Gastroesophageal sphincter (tissue), 4 donors: Measurements from ENCODE around the gene SUSD6. TPM values are rescaled to one million over a fixed set of nuclear protein-coding genes. Genes with fewer than 3 reads are reported as not detected.

ENCODE experiments used
- ATAC-seq: fragments of 150-250 bp; one replicate; pipeline ENCODE4 v1.9.1; 2016; ENCODE audit warnings: mild to moderate bottlenecking, moderate library complexity
- H3K27ac ChIP-seq, 4 donors: fragments of 200-600 bp; sonication (generic) in 3 of 4; 1 replicate in 3 of 4; 2 replicates in 1 of 4; pipeline ENCODE4 v1.5.1; 2016 to 2019
- H3K27me3 ChIP-seq: fragments of 200-600 bp; sonication (generic); one replicate; pipeline ENCODE4 v1.5.1; 2019
- H3K36me3 ChIP-seq, 2 donors: fragments of 200-600 bp; sonication (generic); one replicate each; pipeline ENCODE4 v1.5.1; 2019; ENCODE audit warnings: control low read depth in 1 of 2
- H3K4me1 ChIP-seq, 3 donors: fragments of 200-600 bp; sonication (generic); 1 replicate in 2 of 3; 2 replicates in 1 of 3; pipeline ENCODE4 v1.5.1; 2016 to 2019; ENCODE audit warnings: control low read depth in 2 of 3
- H3K4me3 ChIP-seq, 2 donors: fragments of 200-600 bp; sonication (generic); one replicate each; pipeline ENCODE4 v1.5.1; 2019; ENCODE audit warnings: mild to moderate bottlenecking in 1 of 2, moderate library complexity in 1 of 2
- H3K9me3 ChIP-seq, 3 donors: fragments of 200-600 bp; sonication (generic); one replicate each; pipeline ENCODE4 v1.5.1; 2017 to 2019; ENCODE audit warnings: control low read depth in 2 of 3
- EP300 ChIP-seq: sonication (generic); formaldehyde crosslinking; IDR thresholded peaks from one replicate; pipeline ENCODE4 v1.6.1; 2017; ENCODE audit warnings: antibody characterized with exemption, mild to moderate bottlenecking
- POLR2A ChIP-seq, 2 donors: fragments of 450-650 bp; IDR thresholded peaks; one replicate each; pipeline ENCODE4 v1.6.1; 2017; ENCODE audit warnings: antibody characterized with exemption in 2 of 2, mild to moderate bottlenecking in 2 of 2, moderate library complexity in 1 of 2
- POLR2AphosphoS5 ChIP-seq: sonication (generic); formaldehyde crosslinking; IDR thresholded peaks from one replicate; pipeline ENCODE4 v1.6.1; 2017; ENCODE audit warnings: antibody characterized with exemption
- WGBS, 2 donors: methylation state at CpG; one replicate each; pipeline ENCODE4 v1.1.5; 2018; ENCODE audit warnings: low coverage in 1 of 2; 5-methylcytosine and 5-hydroxymethylcytosine counted together
- total RNA-seq, 4 donors: library from RNA; depleted of rRNA; stranded (reverse); fragments of >200 nt; gene quantifications; one replicate each; pipeline ENCODE4 v1.1.0, GENCODE V29; 2016
- TF ChIP-seq, protein P1 (sequence below), 4 experiments: fragments of 200-600 bp in 2 of 4; fragments of 450-650 bp in 2 of 4; sonication (generic) in 1 of 4; IDR thresholded peaks; one replicate each; pipeline ENCODE4 v1.5.1; 2017 to 2019; ENCODE audit warnings: antibody characterized with exemption in 4 of 4, mild to moderate bottlenecking in 2 of 4, moderate library complexity in 2 of 4

Gene SUSD6
- total RNA-seq, 4 donors from 2014 or later: 24.4 to 40.6 (median 38.5) TPM

GRCh38 chr14:69662636-69663299 is 51.4 kb downstream of the SUSD6 start:
- peaks cover 19 to 100% (median 77%) of the 10 kb centered on the region in 3 donors for H3K4me1 ChIP-seq
- 100% methylated on average over 1 of the region's 1 CpG for WGBS, 2 donors

DNA sequence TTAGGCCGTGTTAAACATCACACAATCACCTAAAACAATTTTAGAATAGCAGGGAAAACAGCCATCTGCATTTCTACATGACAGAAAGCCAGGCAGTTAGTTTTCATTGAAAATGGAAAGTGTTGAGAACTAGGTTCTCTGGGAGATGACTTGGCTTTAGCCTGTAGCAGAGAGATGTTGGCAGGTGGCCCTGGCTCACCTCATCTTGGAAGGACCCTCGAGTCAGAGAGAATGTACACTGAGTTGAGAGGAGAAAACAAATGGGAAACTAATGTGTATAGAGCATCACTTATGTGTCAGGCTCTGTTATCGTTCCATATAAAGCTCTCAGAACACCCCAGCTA is 51.9 kb downstream of the SUSD6 start:
- peak overlapping the region; percentile 58 to 77 (median 76) for H3K27ac ChIP-seq
- H3K4me1 ChIP-seq: peaks cover 19 to 99% (median 74%) of the 10 kb centered on the region in 3 donors
- peaks cover 0 to 17% of the 10 kb centered on the region in 2 donors for H3K36me3 ChIP-seq
- H3K27me3 ChIP-seq: no peaks in the 10 kb centered on the region
- H3K9me3 ChIP-seq: no peaks in the 10 kb centered on the region
- TF ChIP-seq EP300: no peak
- TF ChIP-seq POLR2A (IDR thresholded peaks at IDR 0.05): no peak
- peak; percentile 37 for TF ChIP-seq POLR2AphosphoS5
- TF ChIP-seq, protein P1, sequence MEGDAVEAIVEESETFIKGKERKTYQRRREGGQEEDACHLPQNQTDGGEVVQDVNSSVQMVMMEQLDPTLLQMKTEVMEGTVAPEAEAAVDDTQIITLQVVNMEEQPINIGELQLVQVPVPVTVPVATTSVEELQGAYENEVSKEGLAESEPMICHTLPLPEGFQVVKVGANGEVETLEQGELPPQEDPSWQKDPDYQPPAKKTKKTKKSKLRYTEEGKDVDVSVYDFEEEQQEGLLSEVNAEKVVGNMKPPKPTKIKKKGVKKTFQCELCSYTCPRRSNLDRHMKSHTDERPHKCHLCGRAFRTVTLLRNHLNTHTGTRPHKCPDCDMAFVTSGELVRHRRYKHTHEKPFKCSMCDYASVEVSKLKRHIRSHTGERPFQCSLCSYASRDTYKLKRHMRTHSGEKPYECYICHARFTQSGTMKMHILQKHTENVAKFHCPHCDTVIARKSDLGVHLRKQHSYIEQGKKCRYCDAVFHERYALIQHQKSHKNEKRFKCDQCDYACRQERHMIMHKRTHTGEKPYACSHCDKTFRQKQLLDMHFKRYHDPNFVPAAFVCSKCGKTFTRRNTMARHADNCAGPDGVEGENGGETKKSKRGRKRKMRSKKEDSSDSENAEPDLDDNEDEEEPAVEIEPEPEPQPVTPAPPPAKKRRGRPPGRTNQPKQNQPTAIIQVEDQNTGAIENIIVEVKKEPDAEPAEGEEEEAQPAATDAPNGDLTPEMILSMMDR (IDR thresholded peaks at IDR 0.05): no peak
- WGBS, 2 donors: 22 to 35% methylated on average over 3 of the region's 3 CpGs
- H3K4me3 ChIP-seq: no peak overlapping the region
- ATAC-seq: peak; percentile 26

More at GRCh38 chr14:69662636-69663299, 51.4 kb downstream of the SUSD6 start:
- no peaks in the 10 kb centered on the region for H3K27me3 ChIP-seq
- no peak for ATAC-seq
- peaks cover 0 to 17% of the 10 kb centered on the region in 2 donors for H3K36me3 ChIP-seq
- peak overlapping the region; percentile 58 to 77 (median 76) for H3K27ac ChIP-seq
- H3K4me3 ChIP-seq: no peak overlapping the region
- no peak for TF ChIP-seq POLR2A (IDR thresholded peaks at IDR 0.05)
- peak; percentile 17 for TF ChIP-seq POLR2AphosphoS5
- H3K9me3 ChIP-seq: no peaks in the 10 kb centered on the region

DNA sequence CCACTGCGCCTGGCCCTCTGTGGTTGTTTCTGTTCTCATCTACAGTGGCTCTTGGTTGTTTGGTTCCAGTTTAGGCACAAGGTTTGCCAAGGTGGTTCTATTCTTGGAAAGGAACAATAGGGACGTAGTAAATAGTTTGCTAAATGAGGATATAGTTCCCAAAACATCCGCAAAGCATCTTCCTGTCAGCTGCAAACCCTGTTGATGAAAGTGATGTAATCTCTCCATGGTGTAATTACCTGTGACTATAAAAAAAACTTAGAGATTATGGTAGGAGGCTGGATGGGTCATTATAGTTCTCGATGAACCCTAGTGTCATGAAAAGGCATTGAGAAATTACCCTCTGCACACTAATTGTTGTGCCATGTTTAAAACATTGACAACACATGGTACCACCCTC is 52.9 kb downstream of the SUSD6 start:
- Histone ChIP-seq H3K36me3 (peaks cover 0 to 12% of the 10 kb centered on the region in 2 donors), H3K4me1 (peaks cover 14 to 95% (median 68%) of the 10 kb centered on the region in 3 donors), H3K27me3 (no peaks in the 10 kb centered on the region), H3K27ac (peak overlapping the region; percentile 58 to 77 (median 76)), H3K9me3 (no peaks in the 10 kb centered on the region), H3K4me3 (no peak overlapping the region)
- TF ChIP-seq EP300: no peak
- TF ChIP-seq, protein P1 (IDR thresholded peaks at IDR 0.05): no peak
- TF ChIP-seq POLR2A (IDR thresholded peaks at IDR 0.05): no peak
- TF ChIP-seq POLR2AphosphoS5: no peak
- WGBS, 2 donors: 75 to 92% methylated on average over 2 to 3 of the region's 4 CpGs
- no peak for ATAC-seq

- H3K9me3 ChIP-seq: no peaks in the 10 kb centered on the region
- peak; percentile 23 for ATAC-seq
- peak overlapping the region; percentile 68 to 77 (median 76) for H3K27ac ChIP-seq
- no peaks in the 10 kb centered on the region for H3K27me3 ChIP-seq
- no peak overlapping the region for H3K4me3 ChIP-seq
- H3K4me1 ChIP-seq: peaks cover 15 to 95% (median 71%) of the 10 kb centered on the region in 3 donors
- WGBS, 2 donors: 64 to 72% methylated on average over 3 to 7 of the region's 7 CpGs
- TF ChIP-seq, protein P1 (IDR thresholded peaks at IDR 0.05): no peak
- TF ChIP-seq POLR2AphosphoS5 (no peak), POLR2A (IDR thresholded peaks at IDR 0.05) (no peak), EP300 (no peak)
- peaks cover 0 to 5% of the 10 kb centered on the region in 2 donors for H3K36me3 ChIP-seq
Measured at GRCh38 chr14:69664865-69665526, 53.6 kb downstream of the SUSD6 start.

GRCh38 chr14:69665631-69666030 is 54.2 kb downstream of the SUSD6 start:
- Histone ChIP-seq H3K27ac (peak overlapping the region; percentile 68 to 77 (median 76)), H3K9me3 (no peaks in the 10 kb centered on the region), H3K4me1 (peaks cover 17 to 95% (median 73%) of the 10 kb centered on the region in 3 donors), H3K4me3 (no peak overlapping the region), H3K36me3 (no peaks in the 10 kb centered on the region), H3K27me3 (no peaks in the 10 kb centered on the region)
- ATAC-seq: peak; percentile 22
- WGBS, 2 donors: 71 to 75% methylated on average over 1 of the region's 1 CpG
- no peak for TF ChIP-seq POLR2AphosphoS5

GRCh38 chr14:69666112-69666511 is 54.7 kb downstream of the SUSD6 start:
- no peaks in the 10 kb centered on the region for H3K27me3 ChIP-seq
- ATAC-seq: peak; percentile 24
- H3K27ac ChIP-seq: peak overlapping the region; percentile 68 to 77 (median 76)
- H3K4me3 ChIP-seq: no peak overlapping the region
- peaks cover 17 to 95% (median 74%) of the 10 kb centered on the region in 3 donors for H3K4me1 ChIP-seq
- 30 to 39% methylated on average over 2 to 3 of the region's 3 CpGs for WGBS, 2 donors
- TF ChIP-seq POLR2A (IDR thresholded peaks at IDR 0.05) (no peak), EP300 (no peak), POLR2AphosphoS5 (peak; percentile 60)
- TF ChIP-seq, protein P1 (IDR thresholded peaks at IDR 0.05): no peak
- H3K36me3 ChIP-seq: no peaks in the 10 kb centered on the region
- no peaks in the 10 kb centered on the region for H3K9me3 ChIP-seq
